SU-DHL-6 (cell line): Measurements from ENCODE around the gene STEAP4.

Experiments used
- H2AFZ ChIP-seq: fragments of 200-600 bp; sonication (generic); 2 replicates; pipeline ENCODE4 v1.6.1; 2014; ENCODE audit warnings: low read depth, mild to moderate bottlenecking, moderate library complexity, mixed read lengths, antibody characterized with exemption, low read length; ENCODE audit not compliant: severe bottlenecking
- H3F3A ChIP-seq: fragments of 200-600 bp; shearing (Covaris generic); 2 replicates; pipeline ENCODE4 v1.6.0; 2016; ENCODE audit warnings: antibody characterized with exemption, mild to moderate bottlenecking; ENCODE audit not compliant: insufficient read depth
- H3K27ac ChIP-seq: fragments of 200-600 bp; sonication (generic); 2 replicates; pipeline ENCODE4 v1.5.1; 2016; ENCODE audit warnings: low read depth, mild to moderate bottlenecking, low read length, moderate library complexity, mixed read lengths
- H3K27me3 ChIP-seq: fragments of 200-600 bp; sonication (generic), shearing (Covaris generic); 2 replicates; pipeline ENCODE4 v1.6.0; 2014; ENCODE audit warnings: mild to moderate bottlenecking, low read length
- H3K36me3 ChIP-seq: fragments of 200-600 bp; sonication (generic); 2 replicates; pipeline ENCODE4 v1.6.1; 2014; ENCODE audit warnings: mild to moderate bottlenecking, low read length, mixed read lengths
- H3K4me2 ChIP-seq: fragments of 300-600, 200-600 bp; shearing (Covaris generic), sonication (generic); 2 replicates; pipeline ENCODE4 v1.6.0; 2014; ENCODE audit warnings: low read length, low read depth, mild to moderate bottlenecking; ENCODE audit not compliant: poor library complexity, severe bottlenecking
- H3K4me3 ChIP-seq: fragments of 200-600 bp; sonication (generic); 2 replicates; pipeline ENCODE4 v1.5.1; 2014; ENCODE audit warnings: antibody characterized with exemption, low read length, mild to moderate bottlenecking, mixed read lengths; ENCODE audit not compliant: insufficient read depth, poor library complexity, severe bottlenecking
- H3K79me2 ChIP-seq: fragments of 200-600 bp; sonication (generic); 2 replicates; pipeline ENCODE4 v1.6.1; 2014; ENCODE audit warnings: mild to moderate bottlenecking, low read length, moderate library complexity; ENCODE audit not compliant: insufficient read depth
- H3K9ac ChIP-seq: fragments of 200-600 bp; sonication (generic); 2 replicates; pipeline ENCODE4 v1.7.0; 2014; ENCODE audit warnings: mild to moderate bottlenecking, low read length
- H3K9me2 ChIP-seq: fragments of 200-600 bp; sonication (generic); replicated peaks from 2 replicates; pipeline ENCODE4 v1.6.1; 2014; ENCODE audit warnings: low read length; ENCODE audit not compliant: insufficient read depth
- H3K9me3 ChIP-seq: fragments of 200-600 bp; sonication (generic); 2 replicates; pipeline ENCODE4 v1.6.1; 2014; ENCODE audit warnings: low read length, mixed read lengths; ENCODE audit not compliant: insufficient read depth
- H4K20me1 ChIP-seq: fragments of 200-600 bp; sonication (generic); 2 replicates; pipeline ENCODE4 v1.6.1; 2014; ENCODE audit warnings: low read depth, mild to moderate bottlenecking, antibody characterized with exemption, low read length, moderate library complexity, mixed read lengths
- CTCF ChIP-seq: fragments of 200-600 bp; sonication (generic); IDR thresholded peaks from one replicate; pipeline ENCODE4 v1.5.1; 2017; ENCODE audit warnings: antibody characterized with exemption, mild to moderate bottlenecking, low read length, moderate library complexity; ENCODE audit not compliant: insufficient read depth, poor library complexity, severe bottlenecking
- EZH2phosphoT487 ChIP-seq: fragments of 200-600 bp; sonication (generic), shearing (Covaris generic); conservative IDR thresholded peaks from 2 replicates; pipeline ENCODE4 v1.6.1; 2018; ENCODE audit warnings: mild to moderate bottlenecking, antibody characterized with exemption, low read length, moderate library complexity, mixed read lengths

The STEAP4 gene

GRCh38 chr7:88344956-88345832 lies 38.5 kb upstream of the STEAP4 start:
- Histone ChIP-seq H3K27me3 (no peaks in the 10 kb centered on the region), H3K79me2 (no peaks in the 10 kb centered on the region), H3K27ac (no peak overlapping the region), H3K36me3 (no peaks in the 10 kb centered on the region), H3F3A (no peaks in the 10 kb centered on the region), H3K9me3 (no peaks in the 10 kb centered on the region), H2AFZ (no peak overlapping the region), H3K4me2 (no peak overlapping the region), H3K4me3 (no peak overlapping the region), H4K20me1 (peaks cover 4% of the 10 kb centered on the region; the same call in 1 of the 2 replicates), H3K9ac (no peak overlapping the region), H3K9me2 (no peaks in the 10 kb centered on the region)
- TF ChIP-seq CTCF = no peak
- no peak for TF ChIP-seq EZH2phosphoT487

- H3K27me3 ChIP-seq = no peaks in the 10 kb centered on the region
Measured at GRCh38 chr7:88344271-88344670, 37.6 kb upstream of the STEAP4 start.

GRCh38 chr7:88339195-88339922 lies 32.7 kb upstream of the STEAP4 start:
- Histone ChIP-seq H3K4me3 (no peak overlapping the region), H3K9me2 (no peaks in the 10 kb centered on the region), H3K27me3 (no peaks in the 10 kb centered on the region), H3K36me3 (no peaks in the 10 kb centered on the region), H3K9ac (no peak overlapping the region), H2AFZ (no peak overlapping the region), H3K9me3 (no peaks in the 10 kb centered on the region), H3K79me2 (no peaks in the 10 kb centered on the region), H3K4me2 (no peak overlapping the region), H3F3A (no peaks in the 10 kb centered on the region), H3K27ac (no peak overlapping the region), H4K20me1 (no peaks in the 10 kb centered on the region)
- TF ChIP-seq CTCF (no peak), EZH2phosphoT487 (no peak)

More at GRCh38 chr7:88344271-88344670, 37.6 kb upstream of the STEAP4 start:
- H3K4me2 ChIP-seq = no peak overlapping the region
- no peak overlapping the region for H3K9ac ChIP-seq
- TF ChIP-seq EZH2phosphoT487 = no peak
- no peak for TF ChIP-seq CTCF
- H3K4me3 ChIP-seq = no peak overlapping the region
- H3K79me2 ChIP-seq = no peaks in the 10 kb centered on the region
- no peaks in the 10 kb centered on the region for H4K20me1 ChIP-seq
- no peak overlapping the region for H2AFZ ChIP-seq
- H3K9me2 ChIP-seq = no peaks in the 10 kb centered on the region
- H3F3A ChIP-seq = no peaks in the 10 kb centered on the region
- no peak overlapping the region for H3K27ac ChIP-seq
- no peaks in the 10 kb centered on the region for H3K36me3 ChIP-seq
- H3K9me3 ChIP-seq = no peaks in the 10 kb centered on the region
